Activated effector memory CD4-positive, alpha-beta T cell treated with anti-CD3 and anti-CD28 coated beads, Interleukin-2, amount 50 U/mL, for 16 hours (primary cell): ENCODE results near the gene ETS1.

Source experiments
- DNase-seq: peaks from one replicate; pipeline ENCODE4 v3.0.0-alpha.2; 2020

Gene ETS1

DNA sequence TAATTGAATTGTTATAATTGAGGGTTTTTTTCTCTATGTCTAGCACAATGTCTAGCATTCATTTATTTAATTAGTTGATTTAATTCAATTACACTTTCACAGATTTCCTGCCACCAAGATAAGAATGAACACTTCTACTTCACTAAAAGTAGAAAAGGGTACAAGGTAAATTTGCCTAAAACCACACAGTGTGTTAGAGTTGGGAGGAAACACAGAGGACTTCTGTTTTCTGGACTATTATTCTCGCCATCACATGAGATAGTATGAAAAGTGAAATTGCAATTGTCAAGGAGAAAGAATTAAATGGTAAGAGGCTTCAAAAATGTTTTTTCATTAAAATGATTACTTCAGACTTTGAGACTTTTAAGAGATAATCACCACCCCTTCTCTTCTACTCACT lies 109.5 kb downstream of the ETS1 start:
- DNase-seq: no peak

- DNase-seq: no peak
Measured at GRCh38 chr11:128477278-128477677, 110.1 kb downstream of the ETS1 start.

GRCh38 chr11:128476729-128477128 lies 110.6 kb downstream of the ETS1 start:
- peak; percentile 89 for DNase-seq

- DNase-seq: no peak
Measured at GRCh38 chr11:128476049-128476448, 111.3 kb downstream of the ETS1 start.

- DNase-seq: no peak
Measured at GRCh38 chr11:128474036-128474874, 113.1 kb downstream of the ETS1 start.

- DNase-seq: peak; percentile 78
Measured at GRCh38 chr11:128473636-128474035, 113.7 kb downstream of the ETS1 start.

DNA sequence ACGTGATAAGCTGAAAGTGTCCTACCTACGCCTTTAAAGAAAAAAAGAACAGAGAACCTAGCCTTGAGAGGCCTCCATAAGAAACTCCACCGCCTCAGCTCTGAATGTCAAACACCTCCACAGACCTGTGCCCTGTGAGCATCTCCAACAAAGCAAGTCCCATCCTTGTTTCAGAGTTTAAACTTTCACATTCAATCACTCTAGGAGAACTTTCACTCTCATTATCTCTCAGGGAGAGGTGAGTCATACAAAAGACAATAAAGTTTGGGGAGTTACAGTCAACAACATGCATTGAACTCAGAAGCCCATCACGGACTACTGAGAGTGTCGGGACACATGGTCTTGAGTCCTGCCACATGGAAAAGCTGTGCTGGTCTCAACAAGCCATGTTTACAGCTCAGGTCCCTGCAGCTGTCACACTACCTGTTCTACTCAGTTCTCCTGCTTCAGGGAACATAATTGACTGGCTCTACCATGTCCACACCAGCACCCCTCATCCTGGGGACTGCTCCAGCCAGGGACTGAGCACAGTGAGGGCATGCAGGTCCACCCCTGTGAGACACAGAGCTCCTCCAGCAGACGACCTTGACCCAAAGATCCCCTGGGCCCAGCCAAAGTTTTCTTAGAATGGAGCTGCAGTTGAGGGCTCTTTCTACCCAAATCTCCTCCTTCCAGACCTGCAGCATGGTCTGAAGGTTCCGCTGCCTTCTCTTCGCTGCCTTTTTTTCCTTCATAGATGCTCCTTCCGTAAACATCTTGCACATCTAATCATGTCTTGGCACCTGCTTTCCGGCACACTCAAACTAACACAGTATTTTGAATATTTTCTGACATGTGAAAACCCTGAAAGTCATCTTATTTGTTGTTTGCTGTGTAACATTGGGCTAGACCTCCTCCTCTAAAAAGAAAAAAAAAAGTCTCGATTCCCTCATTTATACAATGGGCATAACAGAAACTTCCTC lies 114.9 kb downstream of the ETS1 start:
- DNase-seq: peak; percentile 85

- DNase-seq: peak; percentile 78
Measured at GRCh38 chr11:128471138-128471661, 116.2 kb downstream of the ETS1 start.

- peak; percentile 75 for DNase-seq
Measured at GRCh38 chr11:128470081-128470480, 117.3 kb downstream of the ETS1 start.

GRCh38 chr11:128469220-128469619 lies 118.1 kb downstream of the ETS1 start:
- DNase-seq: peak; percentile 73

GRCh38 chr11:128468111-128468510 lies 119.2 kb downstream of the ETS1 start:
- no peak for DNase-seq

DNA sequence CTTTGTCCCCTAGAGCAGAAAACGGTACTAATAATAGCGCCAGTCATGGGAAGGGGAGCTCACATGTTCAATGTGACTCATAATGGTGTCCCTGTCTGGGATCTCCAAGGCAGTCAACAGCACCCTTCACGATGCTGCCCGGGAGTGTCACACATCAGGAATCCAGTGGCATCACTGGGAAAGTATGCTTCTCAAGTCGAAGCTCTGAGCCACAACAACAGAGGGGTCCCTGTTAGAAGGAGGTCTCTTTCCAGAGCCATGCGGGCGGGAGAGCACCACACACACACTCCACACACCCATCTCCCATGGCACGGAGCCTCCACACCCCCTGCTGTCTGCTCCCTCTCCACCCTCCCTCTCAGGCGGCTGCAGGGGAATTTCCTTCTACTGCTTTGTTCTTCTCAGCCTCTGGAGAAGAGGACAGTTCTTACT lies 119.7 kb downstream of the ETS1 start:
- DNase-seq: peak; percentile 80

GRCh38 chr11:128467041-128467440 lies 120.3 kb downstream of the ETS1 start:
- DNase-seq: peak; percentile 66

DNA sequence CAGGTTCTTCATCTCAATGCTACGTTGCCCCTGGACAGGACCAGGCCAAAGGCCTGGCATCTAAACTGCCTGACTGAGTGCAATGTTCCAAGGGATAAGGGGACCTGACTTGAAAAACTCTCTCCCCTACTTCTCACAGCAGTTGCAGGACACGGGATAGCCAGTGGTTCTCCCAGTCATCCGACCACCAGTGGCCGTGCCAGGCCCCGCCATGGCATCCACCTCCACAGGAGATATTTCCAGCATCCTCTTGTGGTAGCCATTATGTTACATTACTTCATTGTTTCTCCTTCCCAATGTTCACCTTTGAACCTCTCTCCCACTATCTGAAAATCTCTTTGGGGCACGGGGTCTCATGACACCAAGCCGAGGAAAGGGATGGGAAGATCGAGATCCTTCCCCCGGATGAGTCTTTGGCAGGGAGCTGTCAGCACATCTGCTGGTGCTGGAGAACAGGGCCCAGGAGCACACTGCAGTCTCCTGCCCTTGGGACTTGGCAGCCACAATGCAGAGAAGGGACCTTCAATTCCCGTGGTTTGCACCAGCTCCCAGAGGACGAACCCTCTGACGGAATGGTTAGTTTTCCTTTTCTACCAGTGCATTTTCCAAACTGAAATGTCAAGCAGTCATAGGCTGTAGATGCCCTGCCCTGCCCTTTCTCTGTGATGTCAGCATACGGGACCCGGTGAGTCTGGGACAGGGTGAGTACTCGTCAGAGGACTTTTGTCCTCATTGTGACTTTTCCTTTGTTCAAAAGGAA lies 121.2 kb downstream of the ETS1 start:
- peak; percentile 78 for DNase-seq

- DNase-seq: no peak
Measured at GRCh38 chr11:128465531-128465930, 121.8 kb downstream of the ETS1 start.

GRCh38 chr11:128464878-128465450 lies 122.4 kb downstream of the ETS1 start:
- DNase-seq: no peak

DNA sequence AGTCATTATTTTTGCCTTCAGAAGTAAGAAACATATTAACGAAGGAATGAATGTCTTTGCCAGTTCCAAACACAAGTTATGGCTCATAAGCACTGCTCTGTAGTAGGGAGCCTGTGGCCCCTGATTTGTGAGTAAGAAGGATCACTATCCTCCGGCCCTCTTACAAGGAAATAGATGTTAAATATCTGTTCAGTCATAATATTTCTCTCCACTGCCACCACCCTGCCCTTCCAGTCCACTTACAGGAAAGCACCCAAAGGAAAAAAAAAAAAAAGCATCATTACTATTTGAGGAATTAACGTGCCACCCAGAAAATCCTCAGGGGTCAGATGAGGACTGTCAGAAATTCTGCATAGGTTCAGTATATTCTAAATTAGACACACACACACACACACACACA lies 123.4 kb downstream of the ETS1 start:
- no peak for DNase-seq

DNA sequence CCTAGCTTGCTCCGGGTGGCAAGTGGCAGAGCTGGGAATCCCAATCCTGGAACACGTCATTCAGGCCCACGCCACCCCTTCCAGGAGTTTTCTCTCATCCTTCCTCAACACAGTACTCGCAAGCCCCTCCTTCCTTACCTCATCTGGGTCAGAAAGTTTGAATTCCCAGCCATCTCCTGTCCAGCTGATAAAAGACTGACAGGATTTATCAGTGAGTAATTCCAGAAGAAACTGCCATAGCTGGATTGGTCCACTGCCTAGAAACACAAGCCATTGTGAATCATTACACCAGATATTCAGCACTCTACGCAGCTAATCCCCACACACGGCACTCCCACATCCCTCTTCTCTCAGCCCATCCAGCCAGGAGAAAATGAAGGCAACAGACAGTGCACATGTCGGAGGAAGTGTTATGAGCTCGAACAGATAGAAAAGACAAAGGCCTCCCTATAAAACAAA lies 124.0 kb downstream of the ETS1 start:
- DNase-seq: no peak

DNA sequence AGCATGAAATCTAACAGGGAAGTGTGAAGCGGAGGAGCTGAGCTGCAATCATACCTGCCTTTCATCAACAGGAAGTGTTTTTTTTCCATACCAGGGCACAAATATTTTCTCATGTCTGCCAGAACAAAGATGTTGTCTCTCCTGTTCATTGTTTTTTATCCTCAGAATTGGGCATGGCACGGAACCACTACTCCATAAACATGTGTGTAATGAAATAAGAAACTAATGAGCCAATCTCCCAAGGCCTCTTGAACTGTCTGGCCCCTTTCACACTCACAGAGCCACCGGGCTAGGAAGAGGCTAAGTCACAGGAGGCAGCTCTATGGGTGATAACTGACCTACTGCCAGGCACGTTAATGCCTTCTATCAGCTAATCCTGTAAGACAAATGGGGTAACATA lies 124.4 kb downstream of the ETS1 start:
- no peak for DNase-seq

- no peak for DNase-seq
Measured at GRCh38 chr11:128462189-128462588, 125.2 kb downstream of the ETS1 start.

- no peak for DNase-seq
Measured at GRCh38 chr11:128458321-128458720, 129.0 kb downstream of the ETS1 start.

DNA sequence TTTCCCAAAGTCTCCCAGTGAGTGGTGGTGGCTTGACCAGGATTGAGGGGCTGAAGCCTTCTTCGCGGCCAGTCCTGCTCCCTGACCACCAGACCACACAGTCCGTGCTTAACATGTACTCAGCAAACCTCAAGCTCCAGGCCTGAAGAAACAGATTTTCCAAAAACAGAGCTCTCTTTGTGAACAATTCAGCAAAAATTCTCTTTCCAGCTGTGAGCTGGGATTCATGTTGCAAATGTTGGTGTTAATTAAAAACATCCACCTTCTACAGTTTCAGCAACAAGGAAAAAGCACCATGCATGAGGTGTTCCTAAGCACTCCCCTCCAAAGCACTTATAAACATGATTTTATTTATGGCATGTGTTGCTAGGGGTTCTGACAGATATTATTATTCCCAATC lies 129.5 kb downstream of the ETS1 start:
- DNase-seq: no peak
